ENCODE measurements around the gene FLNC.

Gene FLNC

GRCh38 chr7:128863433-128863989 lies 33.3 kb downstream of the FLNC start:
- DNase-seq (ENCODE audit: low read depth in 2 of 2): no peak

GRCh38 chr7:128865303-128865702 lies 35.1 kb downstream of the FLNC start:
- no peak for DNase-seq (ENCODE audit: low read depth in 2 of 2)

- DNase-seq (ENCODE audit: low read depth in 2 of 2): no peak
Observed at GRCh38 chr7:128865996-128866877, 36.0 kb downstream of the FLNC start.

- no peak for DNase-seq (ENCODE audit: low read depth in 2 of 2)
Observed at GRCh38 chr7:128867241-128867640, 37.0 kb downstream of the FLNC start.

GRCh38 chr7:128867842-128868623 lies 37.8 kb downstream of the FLNC start:
- no peak for DNase-seq (ENCODE audit: low read depth in 2 of 2)

- no peak for DNase-seq (ENCODE audit: low read depth in 2 of 2)
Observed at GRCh38 chr7:128868624-128869137, 38.5 kb downstream of the FLNC start.

GRCh38 chr7:128869138-128869943 lies 39.1 kb downstream of the FLNC start:
- no peak for DNase-seq (ENCODE audit: low read depth in 2 of 2)

GRCh38 chr7:128869944-128870285 lies 39.7 kb downstream of the FLNC start:
- no peak for DNase-seq (ENCODE audit: low read depth in 2 of 2)

- no peak for DNase-seq (ENCODE audit: low read depth in 2 of 2)
Observed at GRCh38 chr7:128871050-128871449, 40.8 kb downstream of the FLNC start.

- DNase-seq (ENCODE audit: low read depth in 2 of 2): no peak
Observed at GRCh38 chr7:128872394-128872824, 42.2 kb downstream of the FLNC start.

GRCh38 chr7:128873234-128873633 lies 43.0 kb downstream of the FLNC start:
- DNase-seq (ENCODE audit: low read depth in 2 of 2): no peak

GRCh38 chr7:128874140-128875031 lies 44.2 kb downstream of the FLNC start:
- no peak for DNase-seq (ENCODE audit: low read depth in 2 of 2)

- no peak for DNase-seq (ENCODE audit: low read depth in 2 of 2)
Observed at GRCh38 chr7:128875523-128875948, 45.3 kb downstream of the FLNC start.

GRCh38 chr7:128876127-128876526 lies 45.9 kb downstream of the FLNC start:
- DNase-seq (ENCODE audit: low read depth in 2 of 2): no peak

- no peak for DNase-seq (ENCODE audit: low read depth in 2 of 2)
Observed at GRCh38 chr7:128876586-128876977, 46.4 kb downstream of the FLNC start.

GRCh38 chr7:128876978-128877755 lies 47.0 kb downstream of the FLNC start:
- DNase-seq (ENCODE audit: low read depth in 2 of 2): no peak

GRCh38 chr7:128877756-128878120 lies 47.5 kb downstream of the FLNC start:
- no peak for DNase-seq (ENCODE audit: low read depth in 2 of 2)

GRCh38 chr7:128878226-128879105 lies 48.3 kb downstream of the FLNC start:
- no peak for DNase-seq (ENCODE audit: low read depth in 2 of 2)

GRCh38 chr7:128879461-128879938 lies 49.3 kb downstream of the FLNC start:
- DNase-seq (ENCODE audit: low read depth in 2 of 2): no peak

Data from activated CD8-positive, alpha-beta memory T cell treated with anti-CD3 and anti-CD28 coated beads for 4 hours (primary cell).